ENCODE results near the gene PELI1. TPM values are rescaled to one million over a fixed set of nuclear protein-coding genes. Genes with fewer than 3 reads are reported as not detected.

The PELI1 gene
- total and polyA plus RNA-seq, 2 of the 8 experiments (the other 6 are each of a cell fraction or from before 2014, with no cell fraction given), result 21.8 to 57.1 TPM

DNA sequence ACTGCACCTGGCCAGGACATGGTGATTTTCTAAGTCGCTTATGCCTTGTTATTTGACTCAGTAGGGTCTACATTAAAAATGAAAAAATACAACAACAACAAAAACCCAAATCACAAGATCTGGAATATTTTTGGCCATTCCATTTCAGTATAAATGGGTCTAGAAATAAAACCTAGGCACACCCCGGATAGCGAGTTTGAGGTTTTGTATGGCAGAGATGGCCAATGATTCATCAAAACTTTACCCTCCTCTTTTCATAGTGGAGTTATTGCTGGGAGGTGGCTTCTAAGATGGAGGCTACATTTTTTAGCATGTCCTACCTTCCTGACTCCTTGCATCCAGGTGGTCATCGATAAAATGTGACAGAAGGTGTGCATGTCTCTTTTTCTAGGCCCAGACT lies 49.3 kb upstream of the PELI1 start (continued):
- no peak for TF ChIP-seq GTF2F1 (IDR thresholded peaks at IDR 0.05; ENCODE audit: borderline replicate concordance, low read depth, low read length)
- no peak for TF ChIP-seq CREB1 (IDR thresholded peaks at IDR 0.05)
- TF ChIP-seq PHF8 (conservative IDR thresholded peaks at IDR 0.05; ENCODE audit: low read depth, low read length), result no peak
- no peak for TF ChIP-seq SUZ12 (IDR thresholded peaks at IDR 0.05; ENCODE audit: low read length)
- no peak for TF ChIP-seq CBX5 (IDR thresholded peaks at IDR 0.05; ENCODE audit: low read depth, low read length)
